Subcutaneous abdominal adipose tissue (tissue), 5 donors: ENCODE results near the gene NBAS.
"Not testable (repeated sequence)": the region's sequence is repeated elsewhere in the genome, so short reads cannot be mapped to it uniquely, and the experiment has no call there.

ENCODE experiments used
- H3K27ac ChIP-seq: one replicate; pipeline ENCODE4 v1.7.0; 2013; ENCODE audit warnings: low read depth, mild to moderate bottlenecking, inconsistent platforms, low read length, moderate library complexity
- H3K27me3 ChIP-seq, 5 donors: one replicate each; pipeline ENCODE4 v1.7.0; 2013; ENCODE audit warnings: low read length in 5 of 5, inconsistent platforms in 1 of 5; ENCODE audit not compliant: control insufficient read depth in 5 of 5, insufficient read depth in 4 of 5
- H3K36me3 ChIP-seq, 5 donors: one replicate each; pipeline ENCODE4 v1.7.0; 2013; ENCODE audit warnings: low read length in 5 of 5; ENCODE audit not compliant: control insufficient read depth in 5 of 5, insufficient read depth in 5 of 5
- H3K4me1 ChIP-seq, 5 donors: one replicate each; pipeline ENCODE4 v1.7.0; 2013; ENCODE audit warnings: low read length in 5 of 5, mild to moderate bottlenecking in 3 of 5, moderate library complexity in 1 of 5; ENCODE audit not compliant: control insufficient read depth in 5 of 5, insufficient read depth in 5 of 5
- H3K4me3 ChIP-seq, 5 donors: one replicate each; pipeline ENCODE4 v1.7.0; 2013; ENCODE audit warnings: low read length in 5 of 5, low read depth in 1 of 5
- H3K9ac ChIP-seq, 5 donors: one replicate each; pipeline ENCODE4 v1.7.0; 2013; ENCODE audit warnings: low read length in 5 of 5, mild to moderate bottlenecking in 4 of 5, moderate library complexity in 3 of 5
- H3K9me3 ChIP-seq, 5 donors: one replicate each; pipeline ENCODE4 v1.7.0; 2013; ENCODE audit warnings: low read length in 5 of 5; ENCODE audit not compliant: control insufficient read depth in 5 of 5
- donor health status: healthy.
- donor health status: healthy.
- donor health status: healthy.
- donor health status: healthy.
- donor health status: healthy.

NBAS gene

DNA sequence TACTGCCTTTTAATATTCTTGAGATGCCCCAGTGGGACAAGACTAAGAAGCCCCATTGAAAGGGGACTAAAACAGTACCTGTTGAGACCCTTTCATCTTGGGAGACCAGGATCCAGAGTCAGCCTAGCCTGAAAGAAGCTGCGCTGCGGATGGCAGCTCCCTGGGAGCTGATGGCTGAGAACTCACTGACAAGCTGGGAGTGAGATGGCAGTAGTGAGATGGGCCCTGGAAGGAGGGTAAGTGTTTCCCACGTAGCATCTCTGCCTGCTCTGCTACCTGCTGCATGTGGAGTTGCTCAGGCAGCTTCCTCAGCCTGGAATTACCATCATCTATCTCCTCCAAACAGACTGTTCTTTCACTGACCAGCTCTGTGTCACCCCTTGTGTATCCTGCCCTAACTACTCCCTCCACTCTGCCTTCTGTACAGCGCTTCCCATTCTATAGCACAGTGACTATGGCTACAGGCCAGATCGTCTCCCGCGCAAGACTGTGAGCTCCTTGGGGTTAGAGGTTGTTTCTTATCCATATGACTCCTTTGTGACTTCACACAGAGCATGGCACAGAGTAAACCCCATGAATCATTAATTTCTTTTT lies 330.4 kb downstream of the NBAS start:
- Histone ChIP-seq H3K4me1 (no peaks in the 10 kb centered on the region), H3K4me3 (no peak overlapping the region), H3K9ac (no peak overlapping the region), H3K27me3 (no peaks in the 10 kb centered on the region), H3K27ac (no peak overlapping the region), H3K36me3 (peaks cover 18 to 40% (median 22%) of the 10 kb centered on the region in 5 donors), H3K9me3 (peaks cover 0 to 4% (median 0%) of the 10 kb centered on the region in 5 donors)

DNA sequence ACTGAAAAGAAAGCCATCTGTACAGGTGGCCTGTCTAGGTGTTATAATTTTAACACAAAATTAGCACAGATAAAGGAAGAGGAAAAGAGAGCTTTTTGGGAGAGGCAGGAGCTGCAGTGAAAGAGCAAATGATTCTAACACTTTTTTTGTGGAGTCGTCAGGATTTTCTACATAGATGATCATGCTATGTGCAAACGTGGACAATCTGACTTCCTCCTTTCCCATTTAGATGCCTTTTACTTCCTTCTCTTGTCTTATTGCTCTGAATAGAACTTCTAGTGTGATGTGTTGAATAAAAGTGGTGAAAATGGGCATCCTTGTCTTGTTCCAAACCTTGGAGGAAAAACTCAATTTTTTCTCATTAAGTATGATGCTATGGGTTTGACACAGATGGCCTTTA lies 334.5 kb downstream of the NBAS start:
- Histone ChIP-seq H3K9me3 (peaks cover 0 to 4% (median 0%) of the 10 kb centered on the region in 5 donors), H3K4me1 (peaks cover 0 to 4% (median 0%) of the 10 kb centered on the region in 5 donors), H3K9ac (no peak overlapping the region), H3K27me3 (no peaks in the 10 kb centered on the region), H3K36me3 (peaks cover 11 to 27% (median 18%) of the 10 kb centered on the region in 5 donors), H3K27ac (no peak overlapping the region), H3K4me3 (no peak overlapping the region)

DNA sequence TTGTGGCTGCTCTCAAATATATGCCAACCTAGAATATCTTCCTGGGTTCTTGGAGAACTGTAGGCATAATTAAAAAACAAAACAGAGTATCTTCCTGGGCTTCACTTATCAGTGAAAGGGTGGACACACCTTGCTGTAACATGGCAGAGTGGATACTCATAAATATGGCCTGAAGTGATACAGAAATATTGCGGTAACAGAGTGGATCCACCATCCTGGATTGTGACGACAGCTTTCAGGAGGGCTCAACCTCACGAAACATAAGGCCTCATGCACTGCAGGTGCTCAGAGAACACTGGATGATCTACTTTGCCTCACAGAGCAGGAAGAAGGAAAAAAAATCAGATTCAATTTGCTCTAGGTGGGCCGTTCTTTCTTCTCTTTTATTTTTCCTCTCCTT lies 336.0 kb downstream of the NBAS start:
- peaks cover 0 to 4% (median 0%) of the 10 kb centered on the region in 5 donors for H3K9me3 ChIP-seq
- no peaks in the 10 kb centered on the region for H3K27me3 ChIP-seq
- peaks cover 0 to 4% (median 0%) of the 10 kb centered on the region in 5 donors for H3K4me1 ChIP-seq
- no peak overlapping the region for H3K27ac ChIP-seq
- H3K36me3 ChIP-seq, result peaks cover 4 to 16% (median 9%) of the 10 kb centered on the region in 5 donors
- no peak overlapping the region for H3K9ac ChIP-seq
- no peak overlapping the region for H3K4me3 ChIP-seq

DNA sequence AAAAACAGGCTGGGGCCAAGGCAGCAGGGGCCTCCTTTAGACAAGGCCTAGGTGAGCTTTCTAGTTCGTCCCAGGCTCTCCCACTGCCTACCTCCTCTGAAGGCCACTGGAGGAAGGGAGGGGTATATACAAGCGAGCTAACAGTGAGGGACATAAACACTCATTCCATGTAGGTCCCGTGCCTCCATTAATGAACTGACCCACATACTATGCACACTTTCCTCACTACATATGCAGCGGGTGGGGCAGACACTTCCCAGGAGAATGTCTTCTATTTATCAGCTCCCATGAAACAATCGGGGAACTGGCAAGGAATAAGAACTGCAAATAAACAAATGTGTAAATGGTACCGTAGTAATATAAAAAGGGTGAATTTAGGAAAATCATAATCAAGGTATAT lies 336.5 kb downstream of the NBAS start:
- Histone ChIP-seq H3K4me1 (peaks cover 0 to 4% (median 0%) of the 10 kb centered on the region in 5 donors), H3K4me3 (no peak overlapping the region)

DNA sequence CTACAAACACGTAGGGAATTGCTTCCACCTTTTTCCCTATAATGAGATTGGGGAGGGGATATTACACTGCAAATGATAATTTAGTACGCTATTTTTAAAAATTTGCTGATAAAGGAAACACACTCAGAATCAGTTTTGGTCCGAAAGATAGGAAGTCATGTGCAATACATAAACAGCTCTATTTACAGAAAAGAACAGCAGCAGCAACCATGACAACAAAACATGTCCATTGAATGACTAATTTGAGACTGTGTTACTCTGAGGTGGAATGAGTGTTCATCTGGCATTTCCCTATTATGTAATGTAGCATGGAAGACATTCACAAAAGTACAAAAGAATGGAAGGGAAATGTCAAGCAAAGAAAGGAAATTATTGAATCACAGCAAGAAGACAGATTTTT lies 337.2 kb downstream of the NBAS start:
- Histone ChIP-seq H3K27ac (no peak overlapping the region), H3K9ac (no peak overlapping the region), H3K9me3 (peaks cover 0 to 4% (median 0%) of the 10 kb centered on the region in 5 donors), H3K36me3 (peaks cover 0 to 16% (median 5%) of the 10 kb centered on the region in 5 donors), H3K4me1 (peaks cover 0 to 4% (median 0%) of the 10 kb centered on the region in 5 donors), H3K27me3 (no peaks in the 10 kb centered on the region), H3K4me3 (no peak overlapping the region)

More for the DNA sequence above, 336.5 kb downstream of the NBAS start:
- H3K9ac ChIP-seq, result no peak overlapping the region
- no peaks in the 10 kb centered on the region for H3K27me3 ChIP-seq
- H3K9me3 ChIP-seq, result peaks cover 0 to 4% (median 0%) of the 10 kb centered on the region in 5 donors
- peaks cover 0 to 16% (median 5%) of the 10 kb centered on the region in 5 donors for H3K36me3 ChIP-seq
- no peak overlapping the region for H3K27ac ChIP-seq

DNA sequence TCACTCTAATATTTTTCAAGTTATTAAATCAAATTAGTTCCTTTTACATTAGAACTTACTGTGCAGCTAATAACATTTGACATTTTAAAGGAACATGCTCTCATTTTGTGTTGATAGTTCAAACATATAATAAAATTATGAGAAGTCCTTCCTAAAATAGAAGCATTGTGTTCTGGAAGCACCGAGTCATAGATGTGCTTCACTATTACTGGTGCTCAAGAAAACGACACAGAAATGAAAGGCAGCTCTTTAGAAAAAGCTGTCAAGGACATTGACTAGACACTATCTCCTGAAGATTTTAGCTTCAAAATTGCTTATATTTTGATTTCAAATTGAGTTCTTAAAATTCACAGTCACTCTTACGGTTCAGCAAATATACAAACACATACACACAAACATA lies 338.3 kb downstream of the NBAS start:
- Histone ChIP-seq H3K36me3 (peaks cover 9 to 18% (median 11%) of the 10 kb centered on the region in 5 donors), H3K27me3 (no peaks in the 10 kb centered on the region), H3K9me3 (peaks cover 0 to 4% (median 0%) of the 10 kb centered on the region in 5 donors), H3K9ac (no peak overlapping the region), H3K4me3 (no peak overlapping the region), H3K27ac (no peak overlapping the region), H3K4me1 (peaks cover 0 to 4% (median 0%) of the 10 kb centered on the region in 5 donors)

DNA sequence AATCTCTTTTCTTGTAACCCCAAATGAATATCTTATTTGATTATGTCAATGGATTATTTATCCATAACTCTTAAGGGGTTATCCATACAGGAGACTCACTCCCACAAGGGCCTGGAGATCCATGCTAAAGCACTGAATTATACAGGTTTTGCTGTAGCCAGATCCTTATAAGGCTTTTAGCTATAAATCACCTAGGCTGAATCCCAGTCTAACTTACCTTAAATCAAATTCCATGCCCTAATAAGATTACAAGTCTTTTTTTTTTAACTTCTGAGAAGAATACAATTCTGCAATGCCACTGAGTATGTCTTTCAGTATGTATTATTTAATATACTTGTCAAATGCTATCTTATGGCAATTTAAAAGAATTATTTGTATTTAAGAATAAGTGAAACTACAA lies 340.5 kb downstream of the NBAS start:
- Histone ChIP-seq H3K27me3 (no peaks in the 10 kb centered on the region), H3K4me1 (peaks cover 0 to 4% (median 0%) of the 10 kb centered on the region in 5 donors), H3K9ac (no peak overlapping the region), H3K27ac (no peak overlapping the region), H3K36me3 (peaks cover 12 to 37% (median 14%) of the 10 kb centered on the region in 5 donors), H3K4me3 (no peak overlapping the region), H3K9me3 (no peaks in the 10 kb centered on the region)

DNA sequence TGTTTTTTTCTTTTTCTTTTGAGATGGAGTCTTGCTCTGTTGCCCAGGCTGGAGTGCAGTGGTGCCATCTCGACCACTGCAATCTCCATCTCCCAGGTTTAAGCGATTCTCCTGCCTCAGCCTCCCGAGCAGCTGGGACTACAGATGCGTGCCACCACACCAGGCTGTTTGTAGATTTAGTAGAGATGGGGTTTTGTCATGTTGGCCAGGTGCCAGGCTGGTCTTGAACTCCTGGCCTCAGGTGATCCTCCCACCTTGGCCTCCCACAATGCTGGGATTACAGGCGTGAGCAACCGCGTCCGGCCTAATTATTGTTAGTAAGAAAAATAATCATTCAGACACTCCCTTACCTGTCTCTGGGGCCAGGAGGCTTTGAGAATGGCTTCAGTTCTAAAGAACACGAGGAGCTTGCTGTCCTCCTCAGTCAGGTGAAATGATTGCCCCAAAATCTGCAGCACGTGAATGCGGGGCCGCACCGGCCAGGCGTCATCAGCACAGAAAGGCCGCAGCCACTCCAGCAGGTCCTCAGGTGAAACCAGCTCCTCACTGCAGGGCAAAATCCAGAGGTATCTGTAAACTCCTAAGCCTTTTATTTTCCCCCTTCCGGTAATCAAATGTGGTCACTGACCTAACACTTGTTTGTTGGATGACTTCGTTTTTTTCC lies 342.6 kb downstream of the NBAS start:
- Histone ChIP-seq H3K4me3 (no peak overlapping the region), H3K27ac (no peak overlapping the region), H3K36me3 (peaks cover 13 to 41% (median 17%) of the 10 kb centered on the region in 5 donors), H3K4me1 (no peaks in the 10 kb centered on the region), H3K27me3 (no peaks in the 10 kb centered on the region), H3K9me3 (no peaks in the 10 kb centered on the region), H3K9ac (no peak overlapping the region)

DNA sequence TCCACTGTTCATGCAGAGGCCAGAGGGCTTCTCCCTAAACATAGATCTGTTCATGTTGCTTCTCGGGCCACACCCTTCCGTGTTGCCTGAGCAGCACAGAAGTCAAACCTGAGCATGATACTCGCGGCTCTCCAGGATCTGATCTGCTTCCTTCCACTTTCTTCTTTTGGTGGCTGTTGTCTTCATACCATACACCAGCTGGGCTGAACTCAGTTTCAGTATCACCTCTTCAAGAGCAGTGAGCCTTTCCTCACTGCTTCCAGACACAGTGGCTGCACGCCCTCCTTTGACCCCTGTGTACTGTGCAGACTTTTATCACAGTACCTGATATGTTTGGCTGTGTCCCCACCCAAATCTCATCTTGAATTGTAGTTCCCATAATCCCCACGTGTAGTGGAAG lies 348.9 kb downstream of the NBAS start:
- H3K4me1 ChIP-seq, result no peaks in the 10 kb centered on the region
- H3K27ac ChIP-seq, result no peak overlapping the region
- no peaks in the 10 kb centered on the region for H3K27me3 ChIP-seq
- peak overlapping the region in 1 of 5 donors; percentile 10 for H3K4me3 ChIP-seq
- H3K36me3 ChIP-seq, result peaks cover 12 to 43% (median 18%) of the 10 kb centered on the region in 5 donors
- H3K9me3 ChIP-seq, result peaks cover 0 to 6% (median 0%) of the 10 kb centered on the region in 5 donors
- H3K9ac ChIP-seq, result no peak overlapping the region

DNA sequence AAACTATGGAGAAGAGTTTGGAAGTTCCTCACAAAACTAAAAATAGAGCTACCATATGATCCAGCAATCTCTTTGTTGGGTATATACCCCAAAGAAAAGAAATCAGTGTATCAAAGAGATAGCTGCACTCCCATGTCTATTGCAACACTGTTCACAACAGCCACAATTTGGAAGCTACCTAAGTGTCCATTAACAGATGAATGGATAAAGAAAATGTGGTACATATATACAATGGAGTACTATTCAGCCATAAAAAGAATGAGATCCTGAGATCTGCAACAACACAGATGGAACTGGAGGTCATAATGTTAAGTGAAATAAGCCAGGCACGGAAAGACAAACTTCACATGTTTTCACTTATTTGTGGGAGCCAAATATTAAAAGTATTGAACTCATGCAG lies 350.6 kb downstream of the NBAS start:
- not testable (repeated sequence) for H3K27ac ChIP-seq, H3K9me3 ChIP-seq, H3K4me1 ChIP-seq, H3K9ac ChIP-seq, H3K4me3 ChIP-seq, H3K27me3 ChIP-seq
- H3K36me3 ChIP-seq, result peaks cover 14 to 35% (median 17%) of the 10 kb centered on the region in 5 donors
